GM12874 (cell line): Measurements from ENCODE around the gene PDIA5.

ENCODE experiments used
- CTCF ChIP-seq: IDR thresholded peaks from 2 replicates; pipeline ENCODE4 v1.5.1; 2011; ENCODE audit warnings: low read depth, mild to moderate bottlenecking, control low read depth, low read length, moderate library complexity; ENCODE audit not compliant: insufficient read depth

The PDIA5 gene

GRCh38 chr3:123155471-123156011, 88.7 kb downstream of the PDIA5 start:
- TF ChIP-seq CTCF = no peak

DNA sequence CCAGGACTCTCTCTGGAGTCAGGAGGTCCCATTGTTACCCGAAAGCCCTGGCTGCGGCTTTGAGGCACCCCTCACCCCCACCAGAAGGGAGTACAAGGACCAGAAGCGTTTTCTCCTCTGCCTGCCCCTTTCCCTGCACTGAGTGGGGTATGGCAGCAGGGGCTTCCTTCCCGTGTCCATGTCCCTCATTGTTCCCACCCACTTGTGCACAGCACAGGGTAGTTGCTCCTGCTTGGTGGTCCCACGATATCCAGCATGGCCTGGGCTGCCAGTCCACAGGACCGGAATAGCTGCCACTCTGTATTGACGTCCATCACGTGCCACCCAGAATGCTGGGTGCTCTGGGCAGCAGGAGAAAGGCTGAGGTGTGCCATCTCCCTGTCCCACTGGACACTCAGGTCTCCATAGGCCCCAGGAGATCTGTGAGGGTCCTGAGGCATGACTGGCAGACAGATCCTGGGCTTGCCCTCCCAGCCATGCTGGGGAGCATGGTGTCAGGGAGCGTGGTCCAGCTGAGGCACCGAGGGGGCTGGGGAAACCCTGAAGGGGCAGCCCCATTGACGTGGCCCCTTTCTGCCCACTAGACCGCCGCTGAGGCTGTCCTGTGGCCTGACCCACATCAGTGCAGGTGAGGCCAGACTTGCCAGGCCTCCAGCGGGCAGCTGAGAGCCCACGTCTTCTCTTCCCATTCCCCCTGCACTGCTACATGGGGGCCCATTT, 89.6 kb downstream of the PDIA5 start:
- TF ChIP-seq CTCF = no peak

GRCh38 chr3:123157209-123157597, 90.4 kb downstream of the PDIA5 start:
- TF ChIP-seq CTCF = no peak

- TF ChIP-seq CTCF = no peak
These were observed 90.9 kb downstream of the PDIA5 start for GRCh38 chr3:123157598-123158287.

DNA sequence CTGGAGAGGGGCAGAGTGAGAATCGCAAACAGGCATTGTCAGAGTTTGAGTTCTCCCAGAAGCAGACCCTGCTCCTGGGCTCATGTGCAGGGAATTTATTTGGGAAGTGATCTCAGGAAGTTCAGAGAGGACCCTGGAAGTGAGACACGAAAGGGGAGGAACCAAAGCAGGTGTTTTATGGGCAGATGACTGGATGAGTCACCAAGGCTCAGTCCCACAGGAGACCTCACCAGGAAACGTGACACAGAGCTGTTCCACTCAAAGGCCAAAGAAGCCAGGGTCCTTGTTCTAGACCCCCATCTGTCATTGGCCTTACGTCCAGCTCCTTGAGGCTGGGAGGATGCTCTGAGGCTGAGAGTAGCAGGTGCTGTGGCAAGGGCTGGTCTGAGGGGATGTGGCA, 91.5 kb downstream of the PDIA5 start:
- TF ChIP-seq CTCF = no peak

- TF ChIP-seq CTCF = no peak
These were observed 92.1 kb downstream of the PDIA5 start for GRCh38 chr3:123158899-123159390.

DNA sequence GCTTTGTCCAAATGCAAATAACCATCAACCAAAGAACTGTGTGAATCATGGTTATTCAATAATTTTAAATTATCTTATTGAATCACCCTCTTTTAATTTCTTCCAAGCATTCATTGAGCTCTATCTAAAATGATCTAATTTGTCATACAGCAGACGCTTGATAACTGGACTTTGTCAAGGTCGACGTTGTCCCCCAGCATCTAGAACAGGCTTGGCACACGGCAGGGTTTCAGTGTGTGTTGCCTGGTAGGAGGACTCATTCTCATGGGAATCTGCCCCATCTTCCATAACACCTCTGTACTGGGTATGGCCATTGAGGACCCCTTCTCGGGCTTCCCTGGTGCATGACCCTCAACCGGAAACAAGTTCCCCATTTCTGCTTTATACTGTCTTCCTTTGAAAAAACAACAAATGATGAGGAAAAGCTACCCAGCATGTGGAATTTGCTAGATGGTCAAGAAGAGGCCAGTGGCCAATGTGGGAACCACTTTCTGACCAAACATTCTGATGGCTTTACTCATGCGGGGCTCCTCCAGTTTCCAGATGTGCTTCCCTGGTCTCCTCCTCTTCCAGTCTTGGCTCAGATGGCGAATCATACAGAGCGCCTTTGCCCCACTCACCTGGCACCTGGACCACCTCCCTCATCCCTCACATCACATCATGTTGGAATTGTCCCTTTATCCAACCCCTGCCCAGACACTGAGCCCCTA, 93.3 kb downstream of the PDIA5 start:
- TF ChIP-seq CTCF = no peak
